Prostate gland (tissue), 2 donors: ENCODE data around the gene STK17A. TPM values are rescaled to one million over a fixed set of nuclear protein-coding genes. Genes with fewer than 3 reads are reported as not detected.

Experiments
- DNase-seq: peaks from one replicate; pipeline ENCODE4 v3.0.0-alpha.2; 2019; ENCODE audit warnings: low spot score
- H3K27ac ChIP-seq, 2 donors: fragments of 200-600 bp; sonication (generic); 2 replicates each; pipeline ENCODE4 v1.5.1; 2017 to 2019
- H3K27me3 ChIP-seq: fragments of 200-600 bp; sonication (generic); replicated peaks from 2 replicates; pipeline ENCODE4 v1.5.1; 2019; ENCODE audit not compliant: insufficient read depth
- H3K36me3 ChIP-seq, 2 donors: fragments of 200-600 bp; sonication (generic); 1 replicate in 1 of 2; 2 replicates in 1 of 2; pipeline versions ENCODE4 v1.5.1 to v1.8.1; 2017 to 2019
- H3K4me1 ChIP-seq: fragments of 200-600 bp; sonication (generic); replicated peaks from 2 replicates; pipeline ENCODE4 v1.5.1; 2019
- H3K4me3 ChIP-seq, 2 donors: fragments of 200-600 bp; sonication (generic); 2 replicates each; pipeline ENCODE4 v1.5.1; 2017 to 2019
- H3K9me3 ChIP-seq: fragments of 200-600 bp; sonication (generic); 2 replicates; pipeline ENCODE4 v1.5.1; 2017
- CTCF ChIP-seq, 4 experiments: fragments of 200-600 bp in 2 of 4; fragments of 450-650 bp in 2 of 4; sonication (generic) in 2 of 4; IDR thresholded peaks; 1 replicate in 3 of 4; 2 replicates in 1 of 4; pipeline ENCODE4 v1.5.1; 2016 to 2019; ENCODE audit warnings: antibody characterized with exemption in 4 of 4, mild to moderate bottlenecking in 2 of 4, moderate library complexity in 2 of 4
- POLR2A ChIP-seq: fragments of 450-650 bp; IDR thresholded peaks from one replicate; pipeline ENCODE4 v1.6.1; 2016; ENCODE audit warnings: antibody characterized with exemption, mild to moderate bottlenecking
- POLR2AphosphoS5 ChIP-seq: sonication (generic); formaldehyde crosslinking; IDR thresholded peaks from one replicate; pipeline ENCODE4 v1.6.1; 2017; ENCODE audit warnings: antibody characterized with exemption
- WGBS: methylation state at CpG from one replicate; pipeline ENCODE4 v1.1.5; 2018; 5-methylcytosine and 5-hydroxymethylcytosine counted together
- intact Hi-C: fragments of 100-400 bp; cut with DNase I; formaldehyde crosslinking; loops from one replicate; pipeline ENCODE4 v1.14.2; 2022
- total RNA-seq, 2 donors: library from RNA; depleted of rRNA; stranded (reverse); fragments of >200 nt; gene quantifications; one replicate each; pipeline ENCODE4 v1.1.0, GENCODE V29; 2016

The STK17A gene
- total RNA-seq, 2 donors from 2014 or later = 6.8 to 8.2 TPM

GRCh38 chr7:43636093-43636492 is 53.2 kb downstream of the STK17A start:
- Histone ChIP-seq H3K27me3 (no peaks in the 10 kb centered on the region), H3K4me1 (no peaks in the 10 kb centered on the region), H3K4me3 (no peak overlapping the region), H3K36me3 (no peaks in the 10 kb centered on the region), H3K9me3 (no peaks in the 10 kb centered on the region), H3K27ac (peak overlapping the region in 1 of 2 donors; percentile 26)
- WGBS = 34% methylated on average over 6 of the region's 6 CpGs
- no peak for TF ChIP-seq POLR2A
- no peak for TF ChIP-seq CTCF (IDR thresholded peaks at IDR 0.05)
- TF ChIP-seq POLR2AphosphoS5 = peak; percentile 77
- DNase-seq = peak; percentile 78
- intact Hi-C loops = no loop called here

GRCh38 chr7:43637114-43637806 is 54.4 kb downstream of the STK17A start:
- no peak for DNase-seq
- Histone ChIP-seq H3K27me3 (no peaks in the 10 kb centered on the region), H3K4me3 (no peak overlapping the region), H3K36me3 (no peaks in the 10 kb centered on the region), H3K4me1 (no peaks in the 10 kb centered on the region), H3K27ac (peak overlapping the region in 1 of 2 donors; percentile 26), H3K9me3 (no peaks in the 10 kb centered on the region)
- intact Hi-C loops = no loop called here
- peak; percentile 39 for TF ChIP-seq POLR2AphosphoS5
- TF ChIP-seq POLR2A = no peak
- 51% methylated on average over 4 of the region's 4 CpGs for WGBS

GRCh38 chr7:43639858-43640491 is 57.1 kb downstream of the STK17A start:
- DNase-seq = no peak
- Histone ChIP-seq H3K4me1 (no peaks in the 10 kb centered on the region), H3K27me3 (no peaks in the 10 kb centered on the region), H3K36me3 (peaks cover 0 to 6% of the 10 kb centered on the region in 2 donors), H3K27ac (no peak overlapping the region), H3K4me3 (no peak overlapping the region), H3K9me3 (no peaks in the 10 kb centered on the region)
- no peak for TF ChIP-seq POLR2A
- no peak for TF ChIP-seq CTCF (IDR thresholded peaks at IDR 0.05)
- TF ChIP-seq POLR2AphosphoS5 = no peak
- intact Hi-C loops = no loop called here
- WGBS = 55% methylated on average over 6 of the region's 6 CpGs

- H3K4me3 ChIP-seq = no peak overlapping the region
- TF ChIP-seq POLR2AphosphoS5 (no peak), POLR2A (no peak), CTCF (IDR thresholded peaks at IDR 0.05) (no peak)
- H3K4me1 ChIP-seq = no peaks in the 10 kb centered on the region
- H3K27me3 ChIP-seq = no peaks in the 10 kb centered on the region
- peaks cover 0 to 6% of the 10 kb centered on the region in 2 donors for H3K36me3 ChIP-seq
- WGBS = 97% methylated on average over 3 of the region's 3 CpGs
- DNase-seq = no peak
- H3K27ac ChIP-seq = no peak overlapping the region
- no peaks in the 10 kb centered on the region for H3K9me3 ChIP-seq
- intact Hi-C loops = no loop called here
Observed at GRCh38 chr7:43640679-43641078, 57.8 kb downstream of the STK17A start.

GRCh38 chr7:43642897-43643630 is 60.2 kb downstream of the STK17A start:
- H3K27ac ChIP-seq = no peak overlapping the region
- DNase-seq = no peak
- intact Hi-C loops = no loop called here

More at GRCh38 chr7:43642897-43643630, 60.2 kb downstream of the STK17A start:
- TF ChIP-seq CTCF (IDR thresholded peaks at IDR 0.05) = no peak
- Histone ChIP-seq H3K9me3 (no peaks in the 10 kb centered on the region), H3K4me3 (no peak overlapping the region), H3K27me3 (no peaks in the 10 kb centered on the region), H3K4me1 (peaks cover 5% of the 10 kb centered on the region), H3K36me3 (peaks cover 0 to 6% of the 10 kb centered on the region in 2 donors)
- 89% methylated on average over 13 of the region's 13 CpGs for WGBS
